Loucy (cell line): Measurements from ENCODE around the gene CNTN4.

Experiments
- H2AFZ ChIP-seq: fragments of 200-600 bp; sonication (generic); 2 replicates; pipeline ENCODE4 v1.6.0; 2016; ENCODE audit warnings: antibody characterized with exemption, mild to moderate bottlenecking, low read length, moderate library complexity
- H3F3A ChIP-seq: fragments of 200-600 bp; 2 replicates; pipeline ENCODE4 v1.6.0; 2016; ENCODE audit warnings: antibody characterized with exemption, low read depth, mild to moderate bottlenecking
- H3K27me3 ChIP-seq: fragments of 200-600 bp; sonication (generic); 2 replicates; pipeline ENCODE4 v1.6.1; 2014; ENCODE audit warnings: low read length, mild to moderate bottlenecking; ENCODE audit not compliant: insufficient read depth, poor library complexity, severe bottlenecking
- H3K36me3 ChIP-seq: fragments of 200-600 bp; sonication (generic); 2 replicates; pipeline ENCODE4 v1.6.1; 2016; ENCODE audit warnings: low read length; ENCODE audit not compliant: insufficient read depth
- H3K4me1 ChIP-seq: fragments of 200-600 bp; sonication (generic); 2 replicates; pipeline ENCODE4 v1.5.1; 2014; ENCODE audit warnings: low read length, mild to moderate bottlenecking; ENCODE audit not compliant: insufficient read depth, poor library complexity, severe bottlenecking
- H3K4me2 ChIP-seq: fragments of 200-600 bp; sonication (generic); 2 replicates; pipeline ENCODE4 v1.6.0; 2014; ENCODE audit warnings: antibody characterized with exemption, low read length, low read depth, mild to moderate bottlenecking; ENCODE audit not compliant: poor library complexity, severe bottlenecking
- H3K4me3 ChIP-seq: fragments of 200-600 bp; sonication (generic); 2 replicates; pipeline ENCODE4 v1.5.1; 2014; ENCODE audit warnings: low read length, mild to moderate bottlenecking, mixed read lengths; ENCODE audit not compliant: poor library complexity, severe bottlenecking
- H3K79me2 ChIP-seq: fragments of 200-600 bp; sonication (generic); 2 replicates; pipeline ENCODE4 v1.6.1; 2014; ENCODE audit warnings: low read length; ENCODE audit not compliant: insufficient read depth
- H3K9ac ChIP-seq: fragments of 200-600 bp; sonication (generic); 2 replicates; pipeline ENCODE4 v1.6.0; 2014; ENCODE audit warnings: mild to moderate bottlenecking, low read depth, low read length, moderate library complexity; ENCODE audit not compliant: poor library complexity, severe bottlenecking
- H3K9me2 ChIP-seq: fragments of 200-600 bp; sonication (generic); replicated peaks from 2 replicates; pipeline ENCODE4 v1.6.1; 2016; ENCODE audit warnings: low read depth, low read length, mixed read lengths
- H3K9me3 ChIP-seq: fragments of 200-600 bp; sonication (generic); 2 replicates; pipeline ENCODE4 v1.6.1; 2014; ENCODE audit warnings: mild to moderate bottlenecking, antibody characterized with exemption, low read length, low read depth; ENCODE audit not compliant: insufficient read depth
- H4K20me1 ChIP-seq: fragments of 200-600 bp; sonication (generic); 2 replicates; pipeline ENCODE4 v1.6.0; 2014; ENCODE audit warnings: antibody characterized with exemption, low read length, mild to moderate bottlenecking; ENCODE audit not compliant: insufficient read depth, poor library complexity, severe bottlenecking
- EZH2phosphoT487 ChIP-seq: fragments of 200-600 bp; IDR thresholded peaks from 2 replicates; pipeline ENCODE4 v1.6.1; 2018; ENCODE audit warnings: antibody characterized with exemption, mild to moderate bottlenecking, moderate library complexity, borderline replicate concordance
- TF ChIP-seq, protein P1 (sequence below): fragments of 200-600 bp; sonication (generic); conservative IDR thresholded peaks from 2 replicates; pipeline ENCODE4 v1.5.1; 2014; ENCODE audit warnings: mild to moderate bottlenecking, antibody characterized with exemption, low read length

The CNTN4 gene

DNA sequence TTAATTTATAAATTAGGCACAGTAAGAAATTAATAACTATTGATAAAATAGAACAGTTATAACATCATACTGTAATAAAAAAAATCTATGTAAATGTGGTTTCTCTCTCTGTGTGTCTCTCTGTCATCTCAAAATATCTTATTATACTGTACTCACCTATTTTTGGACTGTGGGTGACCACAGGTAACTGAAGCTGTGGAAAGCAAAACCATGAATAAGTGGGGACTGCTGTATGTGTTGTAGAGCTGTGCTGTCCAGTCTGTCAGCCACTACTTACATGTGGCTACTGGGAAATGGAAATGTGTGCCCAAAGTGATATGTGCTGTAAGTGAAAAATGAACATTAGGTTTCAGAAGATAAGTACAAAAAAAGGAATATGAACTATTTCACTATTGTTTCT lies 145.5 kb downstream of the CNTN4 start:
- TF ChIP-seq EZH2phosphoT487, result no peak
- TF ChIP-seq, protein P1, sequence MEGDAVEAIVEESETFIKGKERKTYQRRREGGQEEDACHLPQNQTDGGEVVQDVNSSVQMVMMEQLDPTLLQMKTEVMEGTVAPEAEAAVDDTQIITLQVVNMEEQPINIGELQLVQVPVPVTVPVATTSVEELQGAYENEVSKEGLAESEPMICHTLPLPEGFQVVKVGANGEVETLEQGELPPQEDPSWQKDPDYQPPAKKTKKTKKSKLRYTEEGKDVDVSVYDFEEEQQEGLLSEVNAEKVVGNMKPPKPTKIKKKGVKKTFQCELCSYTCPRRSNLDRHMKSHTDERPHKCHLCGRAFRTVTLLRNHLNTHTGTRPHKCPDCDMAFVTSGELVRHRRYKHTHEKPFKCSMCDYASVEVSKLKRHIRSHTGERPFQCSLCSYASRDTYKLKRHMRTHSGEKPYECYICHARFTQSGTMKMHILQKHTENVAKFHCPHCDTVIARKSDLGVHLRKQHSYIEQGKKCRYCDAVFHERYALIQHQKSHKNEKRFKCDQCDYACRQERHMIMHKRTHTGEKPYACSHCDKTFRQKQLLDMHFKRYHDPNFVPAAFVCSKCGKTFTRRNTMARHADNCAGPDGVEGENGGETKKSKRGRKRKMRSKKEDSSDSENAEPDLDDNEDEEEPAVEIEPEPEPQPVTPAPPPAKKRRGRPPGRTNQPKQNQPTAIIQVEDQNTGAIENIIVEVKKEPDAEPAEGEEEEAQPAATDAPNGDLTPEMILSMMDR, result no peak
- Histone ChIP-seq H2AFZ (no peak overlapping the region), H3K36me3 (no peaks in the 10 kb centered on the region), H3K9me2 (no peaks in the 10 kb centered on the region), H3K4me1 (no peaks in the 10 kb centered on the region), H3K4me3 (no peak overlapping the region), H3K27me3 (no peaks in the 10 kb centered on the region), H3K9me3 (0 out of 2 replicates have a peak, but pooled peaks cover 6% of the 10 kb centered on the region), H3K4me2 (no peak overlapping the region), H3K9ac (no peak overlapping the region), H3K79me2 (no peaks in the 10 kb centered on the region), H4K20me1 (no peaks in the 10 kb centered on the region), H3F3A (no peaks in the 10 kb centered on the region)

DNA sequence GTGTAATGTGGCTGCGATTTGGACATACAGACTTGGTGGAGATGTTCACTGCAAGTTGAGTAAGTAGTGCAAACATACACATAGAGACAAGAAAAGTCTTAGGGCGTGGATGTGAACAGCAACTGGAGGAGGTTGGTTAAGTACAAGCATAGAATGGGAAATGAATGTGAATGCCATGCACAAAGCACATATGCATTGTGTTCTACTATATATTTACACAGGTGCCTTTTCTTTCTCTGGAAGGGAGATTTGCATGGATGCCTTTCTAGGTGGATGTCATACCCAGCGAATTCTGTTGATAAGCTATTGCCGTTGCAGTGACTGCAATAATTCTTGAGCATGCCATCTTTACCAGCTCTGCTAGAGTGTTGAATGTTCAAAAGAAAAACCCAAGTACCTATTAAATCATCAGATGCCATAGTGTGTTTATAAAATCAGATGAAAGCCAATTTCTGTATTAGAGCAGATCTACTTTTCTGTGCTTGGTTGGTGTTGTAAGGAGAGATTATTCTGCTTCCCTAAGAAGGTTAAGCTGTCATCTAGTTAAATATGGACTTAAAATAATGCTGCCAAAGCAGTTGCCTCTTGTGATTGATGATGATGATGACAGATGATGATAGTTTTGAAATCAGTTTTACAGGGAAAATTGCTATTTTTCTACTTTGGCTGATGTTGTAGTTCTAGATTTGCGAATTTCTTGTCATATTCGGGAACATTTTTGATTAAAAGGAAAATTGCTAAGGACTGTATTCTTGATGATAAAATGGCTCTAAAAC lies 148.4 kb downstream of the CNTN4 start:
- no peaks in the 10 kb centered on the region for H4K20me1 ChIP-seq
- H3K27me3 ChIP-seq, result no peaks in the 10 kb centered on the region
- H3F3A ChIP-seq, result no peaks in the 10 kb centered on the region
- no peak overlapping the region for H2AFZ ChIP-seq
- H3K79me2 ChIP-seq, result no peaks in the 10 kb centered on the region
- no peak overlapping the region for H3K4me3 ChIP-seq
- no peak overlapping the region for H3K4me2 ChIP-seq
- no peaks in the 10 kb centered on the region for H3K9me2 ChIP-seq
- H3K9me3 ChIP-seq, result 0 out of 2 replicates have a peak, but pooled peaks cover 6% of the 10 kb centered on the region
- H3K9ac ChIP-seq, result no peak overlapping the region
- no peaks in the 10 kb centered on the region for H3K36me3 ChIP-seq
- TF ChIP-seq, protein P1, result no peak
- no peak for TF ChIP-seq EZH2phosphoT487
- H3K4me1 ChIP-seq, result no peaks in the 10 kb centered on the region

DNA sequence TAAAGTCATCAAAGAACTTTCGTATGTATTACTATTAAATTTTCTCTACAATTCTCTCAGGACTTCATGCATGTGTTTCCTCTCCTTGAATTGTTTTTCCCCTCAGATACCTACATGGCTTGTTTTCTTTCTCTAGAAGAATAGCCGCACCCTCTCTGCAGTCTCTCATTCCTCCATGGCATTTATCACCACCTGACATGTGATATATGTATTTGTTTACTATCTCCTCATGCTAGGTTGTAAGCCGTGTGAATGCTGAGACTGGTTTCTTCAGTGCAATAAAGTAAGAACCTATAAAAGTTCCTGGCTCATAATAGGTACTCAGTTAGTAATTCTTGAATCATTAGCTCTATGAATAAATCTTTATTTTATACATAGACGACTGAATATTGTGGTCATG lies 149.2 kb downstream of the CNTN4 start:
- Histone ChIP-seq H3K4me2 (no peak overlapping the region), H4K20me1 (no peaks in the 10 kb centered on the region)

More for the DNA sequence above, 149.2 kb downstream of the CNTN4 start:
- TF ChIP-seq, protein P1, result no peak
- no peak for TF ChIP-seq EZH2phosphoT487
- H3K79me2 ChIP-seq, result no peaks in the 10 kb centered on the region
- no peaks in the 10 kb centered on the region for H3K27me3 ChIP-seq
- no peaks in the 10 kb centered on the region for H3K36me3 ChIP-seq
- H3K4me3 ChIP-seq, result no peak overlapping the region
- H3K9me3 ChIP-seq, result 0 out of 2 replicates have a peak, but pooled peaks cover 1% of the 10 kb centered on the region
- H2AFZ ChIP-seq, result no peak overlapping the region
- H3K9me2 ChIP-seq, result no peaks in the 10 kb centered on the region
- no peaks in the 10 kb centered on the region for H3K4me1 ChIP-seq
- H3F3A ChIP-seq, result no peaks in the 10 kb centered on the region
- H3K9ac ChIP-seq, result no peak overlapping the region
